Parathyroid adenoma (tissue), 2 donors: ENCODE results near the gene PTK6.

Experiments
- H2AFZ ChIP-seq: fragments of 300-600 bp; sonication (generic); one replicate; pipeline ENCODE4 v1.7.0; 2017; ENCODE audit warnings: antibody characterized with exemption, mild to moderate bottlenecking
- H3K27ac ChIP-seq: fragments of 300-600 bp; sonication (generic); one replicate; pipeline ENCODE4 v1.7.0; 2017
- H3K27me3 ChIP-seq: fragments of 300-600 bp; sonication (generic); one replicate; pipeline ENCODE4 v1.7.0; 2017; ENCODE audit warnings: low read length; ENCODE audit not compliant: control insufficient read depth, insufficient read depth
- H3K36me3 ChIP-seq: fragments of 300-600 bp; sonication (generic); one replicate; pipeline ENCODE4 v1.7.0; 2017; ENCODE audit warnings: low read length; ENCODE audit not compliant: control insufficient read depth, insufficient read depth
- H3K4me1 ChIP-seq: fragments of 300-600 bp; sonication (generic); one replicate; pipeline ENCODE4 v1.7.0; 2017; ENCODE audit warnings: control low read depth
- H3K4me2 ChIP-seq: fragments of 300-600 bp; sonication (generic); one replicate; pipeline ENCODE4 v1.7.0; 2017; ENCODE audit warnings: low read length
- H3K4me3 ChIP-seq: fragments of 300-600 bp; sonication (generic); one replicate; pipeline ENCODE4 v1.7.0; 2017; ENCODE audit warnings: low read depth, low read length
- H3K79me2 ChIP-seq: fragments of 300-600 bp; sonication (generic); one replicate; pipeline ENCODE4 v1.7.0; 2017; ENCODE audit warnings: control low read depth
- H3K9ac ChIP-seq: fragments of 300-600 bp; sonication (generic); one replicate; pipeline ENCODE4 v1.7.0; 2017; ENCODE audit warnings: mild to moderate bottlenecking
- H3K9me3 ChIP-seq: fragments of 300-600 bp; sonication (generic); one replicate; pipeline ENCODE4 v1.7.0; 2017; ENCODE audit warnings: low read length; ENCODE audit not compliant: control insufficient read depth
- CTCF ChIP-seq: fragments of 300-600 bp; sonication (generic); IDR thresholded peaks from one replicate; pipeline ENCODE4 v1.7.0; 2017; ENCODE audit warnings: antibody characterized with exemption, mild to moderate bottlenecking
- donor health status: primary hyperparathyroidism.

The PTK6 gene

GRCh38 chr20:63552481-63553249, 15.5 kb upstream of the PTK6 start:
- Histone ChIP-seq H3K36me3 (no peaks in the 10 kb centered on the region), H2AFZ (peak overlapping the region; percentile 22), H3K27me3 (no peaks in the 10 kb centered on the region), H3K79me2 (no peaks in the 10 kb centered on the region), H3K27ac (no peak overlapping the region), H3K4me1 (peaks cover 4% of the 10 kb centered on the region), H3K4me2 (no peak overlapping the region), H3K9me3 (no peaks in the 10 kb centered on the region), H3K4me3 (no peak overlapping the region), H3K9ac (no peak overlapping the region)
- TF ChIP-seq CTCF: no peak

- no peak for TF ChIP-seq CTCF
- Histone ChIP-seq H2AFZ (no peak overlapping the region), H3K27me3 (no peaks in the 10 kb centered on the region), H3K9me3 (no peaks in the 10 kb centered on the region), H3K4me3 (no peak overlapping the region), H3K9ac (no peak overlapping the region), H3K4me2 (no peak overlapping the region), H3K79me2 (no peaks in the 10 kb centered on the region), H3K4me1 (peaks cover 4% of the 10 kb centered on the region), H3K27ac (no peak overlapping the region), H3K36me3 (no peaks in the 10 kb centered on the region)
Observed at GRCh38 chr20:63551068-63551467, 13.9 kb upstream of the PTK6 start.

GRCh38 chr20:63549679-63550282, 12.6 kb upstream of the PTK6 start:
- Histone ChIP-seq H3K4me1 (peaks cover 4% of the 10 kb centered on the region), H3K4me3 (no peak overlapping the region), H3K27ac (no peak overlapping the region), H3K9me3 (no peaks in the 10 kb centered on the region), H3K27me3 (no peaks in the 10 kb centered on the region), H3K36me3 (no peaks in the 10 kb centered on the region), H3K9ac (no peak overlapping the region), H3K4me2 (no peak overlapping the region), H2AFZ (no peak overlapping the region), H3K79me2 (no peaks in the 10 kb centered on the region)
- no peak for TF ChIP-seq CTCF

- no peaks in the 10 kb centered on the region for H3K79me2 ChIP-seq
- H3K36me3 ChIP-seq: no peaks in the 10 kb centered on the region
- peaks cover 4% of the 10 kb centered on the region for H3K4me1 ChIP-seq
- H3K4me2 ChIP-seq: no peak overlapping the region
- no peak overlapping the region for H2AFZ ChIP-seq
- H3K9ac ChIP-seq: no peak overlapping the region
- no peak overlapping the region for H3K4me3 ChIP-seq
- no peaks in the 10 kb centered on the region for H3K27me3 ChIP-seq
- no peak overlapping the region for H3K27ac ChIP-seq
- no peaks in the 10 kb centered on the region for H3K9me3 ChIP-seq
- no peak for TF ChIP-seq CTCF
Observed at GRCh38 chr20:63549019-63549418, 11.8 kb upstream of the PTK6 start.
